LNCaP clone FGC (cell line): ENCODE data around the gene PALM3.
A peak's percentile ranks its signal among the peaks of the same experiment; 100 is the strongest.
"Not testable (repeated sequence)": the region's sequence is repeated elsewhere in the genome, so short reads cannot be mapped to it uniquely, and the experiment has no call there.

Source experiments
- DNase-seq: peaks from one replicate; pipeline ENCODE4 v3.0.0-alpha.2; 2011; ENCODE audit warnings: low read depth
- H3K4me3 ChIP-seq: 2 replicates; pipeline ENCODE4 v1.5.1; 2011; ENCODE audit warnings: mild to moderate bottlenecking, low read depth, low read length, control low read depth
- TF ChIP-seq, protein P1 (sequence below): IDR thresholded peaks from 2 replicates; pipeline ENCODE4 v1.5.1; 2012; ENCODE audit warnings: mild to moderate bottlenecking; ENCODE audit not compliant: control insufficient read depth, insufficient read depth; ENCODE audit errors: extremely low read depth

PALM3 gene

DNA sequence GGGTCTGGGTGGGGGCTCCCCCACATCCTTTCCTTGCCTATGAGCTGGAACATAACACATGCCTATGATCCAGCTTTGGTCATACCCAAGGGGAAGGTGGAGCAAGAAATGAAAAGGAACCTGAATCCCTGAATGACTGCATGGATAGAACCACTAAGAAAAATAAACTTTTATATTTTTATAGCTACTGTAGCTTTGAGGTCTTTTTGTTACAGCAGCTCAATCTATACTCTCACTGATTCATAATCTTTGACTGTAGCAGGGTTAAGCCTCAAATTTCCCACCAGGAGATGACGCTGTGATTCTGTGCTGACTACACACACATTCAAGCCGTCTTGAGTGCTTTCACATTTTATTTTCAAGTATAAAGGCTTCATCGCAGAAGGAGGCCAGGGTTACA, 8.8 kb downstream of the PALM3 start:
- TF ChIP-seq, protein P1, sequence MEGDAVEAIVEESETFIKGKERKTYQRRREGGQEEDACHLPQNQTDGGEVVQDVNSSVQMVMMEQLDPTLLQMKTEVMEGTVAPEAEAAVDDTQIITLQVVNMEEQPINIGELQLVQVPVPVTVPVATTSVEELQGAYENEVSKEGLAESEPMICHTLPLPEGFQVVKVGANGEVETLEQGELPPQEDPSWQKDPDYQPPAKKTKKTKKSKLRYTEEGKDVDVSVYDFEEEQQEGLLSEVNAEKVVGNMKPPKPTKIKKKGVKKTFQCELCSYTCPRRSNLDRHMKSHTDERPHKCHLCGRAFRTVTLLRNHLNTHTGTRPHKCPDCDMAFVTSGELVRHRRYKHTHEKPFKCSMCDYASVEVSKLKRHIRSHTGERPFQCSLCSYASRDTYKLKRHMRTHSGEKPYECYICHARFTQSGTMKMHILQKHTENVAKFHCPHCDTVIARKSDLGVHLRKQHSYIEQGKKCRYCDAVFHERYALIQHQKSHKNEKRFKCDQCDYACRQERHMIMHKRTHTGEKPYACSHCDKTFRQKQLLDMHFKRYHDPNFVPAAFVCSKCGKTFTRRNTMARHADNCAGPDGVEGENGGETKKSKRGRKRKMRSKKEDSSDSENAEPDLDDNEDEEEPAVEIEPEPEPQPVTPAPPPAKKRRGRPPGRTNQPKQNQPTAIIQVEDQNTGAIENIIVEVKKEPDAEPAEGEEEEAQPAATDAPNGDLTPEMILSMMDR = no peak
- no peak overlapping the region for H3K4me3 ChIP-seq
- no peak for DNase-seq

DNA sequence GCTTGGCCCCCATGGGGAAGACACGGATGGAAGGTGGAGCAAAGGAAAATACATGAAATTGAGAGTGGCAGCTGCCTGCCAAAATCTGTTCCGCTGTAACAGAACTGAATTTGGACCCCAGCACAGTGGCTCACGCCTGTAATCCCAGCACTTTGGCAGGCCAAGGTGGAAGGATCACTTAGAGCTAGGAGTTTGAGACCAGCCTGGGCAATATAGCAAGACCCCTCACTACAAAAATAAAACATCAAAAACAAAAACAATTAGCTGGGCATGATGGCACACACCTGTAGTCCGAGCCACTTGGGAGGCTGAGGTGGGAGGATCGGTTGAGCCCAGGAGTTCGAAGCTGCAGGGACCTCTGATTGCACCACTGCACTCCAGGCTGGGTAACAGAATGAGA, 9.4 kb downstream of the PALM3 start:
- no peak for DNase-seq
- H3K4me3 ChIP-seq = no peak overlapping the region
- TF ChIP-seq, protein P1 = no peak

DNA sequence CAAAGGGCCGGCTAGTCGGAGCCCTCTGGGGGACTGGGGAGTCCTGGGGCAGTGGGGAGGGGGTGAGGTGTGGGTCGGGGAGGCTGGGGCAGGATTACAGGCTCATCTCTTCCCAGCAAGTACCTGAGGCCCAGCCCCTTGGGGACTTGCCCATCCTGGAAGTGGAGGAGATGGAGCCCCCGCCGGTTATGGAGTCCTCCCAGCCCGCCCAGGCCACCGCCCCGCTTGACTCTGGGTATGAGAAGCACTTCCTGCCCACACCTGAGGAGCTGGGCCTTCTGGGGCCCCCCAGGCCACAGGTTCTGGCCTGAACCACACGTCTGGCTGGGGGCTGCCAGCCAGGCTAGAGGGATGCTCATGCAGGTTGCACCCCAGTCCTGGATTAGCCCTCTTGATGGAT, 9.9 kb downstream of the PALM3 start:
- TF ChIP-seq, protein P1 = no peak
- DNase-seq = no peak
- no peak overlapping the region for H3K4me3 ChIP-seq

DNA sequence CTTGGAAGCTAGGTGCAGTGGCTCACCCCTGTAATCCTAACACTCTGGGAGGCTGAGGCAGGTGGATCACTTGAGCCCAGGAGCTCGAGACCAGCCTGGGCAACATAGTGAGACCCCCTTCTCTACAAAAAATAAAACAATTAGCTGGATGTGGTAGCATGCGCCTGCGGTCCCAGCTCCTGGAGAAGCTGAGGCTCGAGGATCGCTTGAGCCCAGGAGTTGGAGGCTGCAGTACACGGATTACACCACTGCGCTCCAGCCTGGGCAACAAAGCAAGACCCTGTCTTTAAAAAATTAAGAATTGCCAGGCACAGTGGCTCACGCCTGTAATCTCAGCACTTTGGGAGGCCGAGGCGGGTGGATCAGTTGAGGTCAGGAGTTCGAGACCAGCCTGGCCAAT, 10.9 kb downstream of the PALM3 start:
- not testable (repeated sequence) for H3K4me3 ChIP-seq

DNA sequence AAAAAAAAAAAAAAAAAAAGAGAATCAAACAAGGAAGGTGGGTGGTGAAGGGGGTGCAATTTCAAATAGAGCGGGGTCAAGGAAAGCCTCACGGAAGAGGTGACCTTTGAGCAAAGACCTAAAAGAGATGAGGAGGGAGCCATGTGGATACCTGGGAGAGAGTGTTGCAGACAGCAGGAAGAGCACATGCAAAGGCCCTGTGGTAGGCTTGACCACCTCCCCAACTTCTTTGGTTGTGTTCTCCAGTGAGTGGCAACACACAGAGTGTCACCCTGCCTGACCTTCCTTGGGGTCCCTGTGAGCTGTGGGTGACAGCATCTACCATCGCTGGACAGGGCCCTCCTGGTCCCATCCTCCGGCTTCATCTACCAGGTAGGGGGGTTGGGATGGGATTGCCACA, 11.4 kb downstream of the PALM3 start:
- no peak for DNase-seq
- TF ChIP-seq, protein P1 = no peak
- no peak overlapping the region for H3K4me3 ChIP-seq

More for the DNA sequence above, 10.9 kb downstream of the PALM3 start:
- not testable (repeated sequence) for DNase-seq

DNA sequence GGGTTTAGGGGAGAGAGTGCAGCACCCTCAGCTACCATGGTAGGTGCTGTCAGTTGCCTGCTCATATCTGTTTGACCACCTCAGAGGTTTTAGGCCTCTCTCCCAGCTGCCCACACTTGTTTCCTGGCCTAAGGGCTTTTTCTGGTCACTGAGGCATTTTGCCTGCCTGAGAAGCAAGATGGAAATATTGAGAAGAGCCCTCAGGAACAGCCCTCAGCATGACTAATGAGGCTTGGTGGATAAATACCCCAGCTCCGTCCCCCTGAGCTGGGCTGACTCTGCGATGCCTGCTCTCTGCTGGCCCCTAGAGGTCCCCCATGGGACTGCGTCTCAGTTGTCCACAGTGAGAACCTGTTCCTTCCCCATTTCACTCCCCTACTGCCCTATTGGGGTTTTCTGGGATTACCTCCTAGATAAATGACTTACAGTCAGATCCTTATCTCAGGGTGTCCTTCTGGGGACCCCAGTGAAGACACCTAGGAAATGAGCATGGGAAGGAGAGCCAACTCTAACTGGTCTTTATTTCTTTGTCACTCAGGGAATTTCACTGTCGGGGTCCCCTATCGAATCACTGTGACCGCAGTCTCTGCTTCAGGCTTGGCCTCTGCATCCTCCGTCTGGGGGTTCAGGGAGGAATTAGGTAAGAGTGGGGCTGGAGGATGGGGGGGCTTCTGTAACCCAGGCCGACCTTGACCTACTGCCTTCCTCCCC, 13.3 kb downstream of the PALM3 start:
- no peak overlapping the region for H3K4me3 ChIP-seq
- DNase-seq = no peak
- TF ChIP-seq, protein P1 = peak; percentile 67

DNA sequence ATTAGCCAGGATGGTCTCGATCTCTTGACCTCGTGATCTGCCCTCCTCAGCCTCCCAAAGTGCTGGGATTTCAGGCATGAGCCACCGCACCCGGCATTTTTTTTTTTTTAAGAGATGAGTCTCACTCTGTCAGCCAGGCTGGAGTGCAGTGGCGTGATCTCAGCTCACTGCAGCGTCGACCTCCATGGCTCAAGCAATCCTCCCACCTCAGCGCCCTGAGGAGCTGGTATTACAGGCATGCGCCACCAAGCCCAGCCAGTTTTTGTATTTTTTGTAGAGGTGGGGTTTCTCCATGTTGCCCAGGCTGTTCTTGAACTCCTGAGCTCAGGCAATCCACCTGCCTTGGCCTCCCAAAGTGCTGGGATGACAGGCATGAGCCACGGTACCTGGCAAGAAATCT, 14.0 kb downstream of the PALM3 start:
- not testable (repeated sequence) for DNase-seq, H3K4me3 ChIP-seq

DNA sequence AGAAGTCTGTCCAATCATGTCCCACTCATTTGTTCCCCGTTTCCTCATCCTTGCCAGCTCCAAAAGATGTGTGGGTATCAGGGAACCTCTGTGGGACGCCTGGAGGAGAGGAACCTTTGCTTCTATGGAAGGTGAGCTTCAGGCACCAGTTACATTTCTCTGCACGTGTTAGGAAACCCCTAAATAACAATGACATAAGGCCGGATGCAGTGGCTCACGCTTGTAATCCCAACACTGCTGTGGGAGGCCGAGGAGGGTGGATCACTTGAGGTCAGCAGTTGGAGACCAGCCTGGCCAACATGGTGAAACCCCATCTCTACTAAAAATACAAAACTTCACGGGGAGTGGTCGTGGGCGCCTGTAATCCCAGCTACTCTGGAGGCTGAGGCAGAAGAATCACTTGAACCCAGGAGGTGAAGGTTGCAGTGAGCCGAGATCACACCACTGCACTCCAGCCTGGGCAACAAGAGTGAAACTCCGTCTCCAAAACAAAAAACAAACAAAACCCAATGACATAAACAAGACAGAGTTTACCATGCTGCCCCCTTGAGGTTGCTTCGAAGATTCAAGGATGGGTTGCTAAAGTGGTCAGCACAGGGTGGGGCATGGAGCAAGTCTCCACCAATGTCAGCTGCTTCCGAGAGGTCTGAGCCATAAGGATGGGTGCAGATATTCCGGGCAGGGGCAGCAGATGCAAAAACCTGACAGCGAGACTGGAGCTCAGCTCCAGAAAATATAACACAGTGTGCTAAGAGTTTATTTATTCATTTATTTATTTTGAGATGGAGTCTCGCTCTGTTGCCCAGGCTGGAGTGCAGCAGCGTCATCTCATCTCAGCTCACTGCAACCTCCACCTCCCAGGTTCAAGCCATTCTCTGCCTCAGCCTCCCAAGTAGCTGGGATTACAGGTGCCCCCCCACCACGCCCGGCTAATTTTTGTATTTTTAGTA, 18.9 kb downstream of the PALM3 start:
- H3K4me3 ChIP-seq = not testable (repeated sequence)
- peak; percentile 14 for DNase-seq
- TF ChIP-seq, protein P1 = peak; percentile 41; the same call in 1 of the 2 replicates
